SK-N-MC (cell line): ENCODE results near the gene INSC.
A peak's percentile ranks its signal among the peaks of the same experiment; 100 is the strongest.

ENCODE experiments used
- DNase-seq: peaks from one replicate; pipeline ENCODE4 v3.0.0-alpha.2; 2011; ENCODE audit warnings: low read depth, low spot score
- H3K27ac ChIP-seq: fragments of 200-600 bp; sonication (generic); 2 replicates; pipeline ENCODE4 v1.5.1; 2016; ENCODE audit warnings: mixed run types
- H3K36me3 ChIP-seq: fragments of 200-600 bp; sonication (generic); 2 replicates; pipeline ENCODE4 v1.6.1; 2017; ENCODE audit warnings: antibody characterized with exemption, low read length, mixed read lengths; ENCODE audit not compliant: insufficient read depth
- H3K4me3 ChIP-seq: fragments of 200-600 bp; sonication (generic); 2 replicates; pipeline ENCODE4 v1.5.1; 2016
- H3K9ac ChIP-seq: fragments of 200-600 bp; sonication (generic); 2 replicates; pipeline ENCODE4 v1.8.0; 2017; ENCODE audit warnings: mixed run types, mixed read lengths; ENCODE audit not compliant: insufficient read length
- H3K9me3 ChIP-seq: fragments of 200-600 bp; sonication (generic); 2 replicates; pipeline ENCODE4 v1.6.1; 2017; ENCODE audit warnings: low read depth, mild to moderate bottlenecking, antibody characterized with exemption, low read length, moderate library complexity, mixed read lengths
- EZH2 ChIP-seq: fragments of 200-600 bp; sonication (generic); IDR thresholded peaks from one replicate; pipeline ENCODE4 v1.6.1; 2017; ENCODE audit warnings: antibody characterized with exemption
- FOXP2 ChIP-seq: optimal IDR thresholded peaks from 2 replicates; pipeline ENCODE3; 2011; ENCODE audit warnings: mild to moderate bottlenecking, moderate library complexity; ENCODE audit not compliant: insufficient read depth; ENCODE audit errors: extremely low read length, control extremely low read depth
- POLR2AphosphoS5 ChIP-seq: IDR thresholded peaks from 2 replicates; pipeline ENCODE4 v1.6.1; 2012; ENCODE audit warnings: mild to moderate bottlenecking, low read depth, low read length, borderline replicate concordance

Gene INSC

DNA sequence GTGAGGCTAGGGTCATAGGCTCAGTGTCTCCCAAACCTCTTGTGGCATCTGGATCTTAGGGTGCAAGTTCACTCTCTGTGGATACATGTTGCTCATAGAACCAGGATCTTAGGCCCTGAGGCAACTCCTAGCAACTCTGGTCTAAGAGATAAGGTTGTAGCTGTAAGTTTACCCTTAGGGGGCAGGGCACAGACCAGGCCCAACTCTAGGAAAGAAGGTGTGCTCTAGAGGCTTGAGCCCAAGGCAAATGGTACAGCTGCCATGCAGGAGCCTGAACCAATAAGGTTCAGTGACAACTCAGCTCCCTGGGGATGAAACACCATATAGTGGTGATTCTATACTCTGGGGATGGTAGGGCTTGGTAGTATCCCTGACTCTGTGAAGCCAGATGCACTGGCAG, 23.5 kb upstream of the INSC start:
- no peaks in the 10 kb centered on the region for H3K9me3 ChIP-seq
- H3K36me3 ChIP-seq = no peaks in the 10 kb centered on the region
- no peak overlapping the region for H3K27ac ChIP-seq
- no peak for TF ChIP-seq FOXP2
- no peak for TF ChIP-seq POLR2AphosphoS5
- TF ChIP-seq EZH2 = no peak
- H3K9ac ChIP-seq = no peak overlapping the region
- DNase-seq = no peak
- no peak overlapping the region for H3K4me3 ChIP-seq

DNA sequence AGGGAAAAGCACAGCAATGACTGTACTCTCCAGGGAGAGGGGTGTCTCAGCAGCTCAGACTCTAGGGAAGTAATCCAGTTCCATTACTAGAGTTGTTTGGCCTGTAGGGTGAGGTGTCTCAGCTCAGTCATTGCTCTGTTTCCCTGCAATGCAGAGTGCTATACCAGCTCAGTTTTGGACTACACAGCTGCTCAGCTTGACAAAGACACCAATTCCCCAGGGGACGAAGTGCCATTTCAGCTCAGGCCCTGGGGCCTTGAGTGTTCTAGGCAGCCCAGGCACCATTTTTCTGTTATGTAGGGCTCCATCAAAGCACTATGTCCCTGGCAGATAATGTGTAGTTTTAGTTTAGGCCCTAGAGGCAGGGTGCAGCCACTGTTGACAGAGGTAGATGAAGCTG, 23.1 kb upstream of the INSC start:
- no peak overlapping the region for H3K27ac ChIP-seq
- no peak overlapping the region for H3K4me3 ChIP-seq
- no peaks in the 10 kb centered on the region for H3K9me3 ChIP-seq
- H3K36me3 ChIP-seq = no peaks in the 10 kb centered on the region
- H3K9ac ChIP-seq = no peak overlapping the region
- DNase-seq = no peak
- no peak for TF ChIP-seq EZH2
- TF ChIP-seq FOXP2 = no peak
- TF ChIP-seq POLR2AphosphoS5 = no peak

DNA sequence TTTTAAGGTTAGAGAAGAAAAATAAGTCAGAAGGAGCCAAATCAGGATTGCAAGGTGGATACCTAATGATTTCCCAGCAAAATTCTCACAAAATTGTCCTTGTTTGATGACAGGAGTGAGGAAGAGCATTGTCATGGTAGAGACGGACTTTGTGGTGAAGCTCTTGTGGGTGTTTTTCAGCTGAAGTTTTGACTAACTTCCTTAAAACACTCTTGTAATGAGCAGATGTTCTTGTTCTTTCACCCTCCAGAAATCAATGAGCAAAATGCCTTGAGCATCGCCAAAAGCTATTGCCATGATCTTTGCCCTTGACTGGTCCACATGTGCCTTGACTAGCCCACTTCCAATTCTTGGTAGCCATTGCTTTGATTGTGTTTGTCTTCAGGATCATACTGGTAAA, 21.3 kb upstream of the INSC start:
- DNase-seq = no peak
- Histone ChIP-seq H3K9ac (no peak overlapping the region), H3K36me3 (no peaks in the 10 kb centered on the region), H3K27ac (no peak overlapping the region), H3K4me3 (no peak overlapping the region), H3K9me3 (no peaks in the 10 kb centered on the region)
- TF ChIP-seq POLR2AphosphoS5 = no peak
- no peak for TF ChIP-seq EZH2
- TF ChIP-seq FOXP2 = no peak

DNA sequence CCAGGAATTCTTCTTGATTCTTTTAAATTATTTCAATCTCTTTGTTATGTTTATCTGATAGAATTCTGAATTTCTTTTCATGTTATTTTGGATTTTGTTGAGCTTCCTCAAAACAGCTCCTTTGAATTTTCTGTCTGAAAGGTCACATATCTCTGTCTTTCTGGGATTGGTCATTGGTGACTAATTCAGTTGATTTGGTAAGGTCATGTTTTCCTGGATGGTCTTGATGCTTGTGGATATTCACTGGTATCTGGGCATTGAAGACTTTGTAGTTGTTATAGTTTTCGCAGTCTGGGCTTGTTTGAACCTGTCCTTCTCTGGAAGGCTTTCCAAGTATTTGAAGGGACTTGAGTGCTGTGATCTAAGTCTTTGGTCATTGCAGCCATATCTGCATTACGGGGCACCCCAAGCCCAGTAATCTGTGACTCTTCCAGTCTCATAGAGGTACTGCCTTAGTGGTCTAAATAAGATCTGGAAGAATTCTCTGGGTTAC, 18.9 kb upstream of the INSC start:
- no peak overlapping the region for H3K4me3 ChIP-seq
- H3K9ac ChIP-seq = no peak overlapping the region
- H3K9me3 ChIP-seq = no peaks in the 10 kb centered on the region
- no peak overlapping the region for H3K27ac ChIP-seq
- H3K36me3 ChIP-seq = no peaks in the 10 kb centered on the region
- TF ChIP-seq POLR2AphosphoS5 (no peak), EZH2 (no peak), FOXP2 (no peak)
- DNase-seq = no peak

DNA sequence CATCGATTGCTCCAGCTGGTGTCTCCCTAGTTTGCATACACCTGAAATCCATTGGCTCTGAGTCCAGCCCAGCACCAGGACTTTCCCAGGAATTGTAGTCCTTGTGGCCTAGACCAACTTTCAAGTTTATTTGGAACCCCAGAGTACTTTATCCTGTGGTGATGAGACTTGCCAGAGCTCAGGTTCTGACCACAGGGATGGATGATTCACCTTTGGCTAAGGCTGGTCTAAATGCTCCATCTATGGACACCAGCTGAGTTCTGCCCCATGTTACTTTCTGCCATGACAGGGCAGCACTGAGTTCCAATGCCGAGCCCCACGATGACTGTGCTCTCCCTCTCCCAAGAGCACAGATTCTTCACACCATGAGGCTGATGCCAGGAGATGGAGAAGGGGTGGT, 17.3 kb upstream of the INSC start:
- no peak overlapping the region for H3K27ac ChIP-seq
- H3K4me3 ChIP-seq = no peak overlapping the region
- TF ChIP-seq EZH2 = no peak
- TF ChIP-seq POLR2AphosphoS5 = no peak
- DNase-seq = no peak
- H3K36me3 ChIP-seq = no peaks in the 10 kb centered on the region
- no peaks in the 10 kb centered on the region for H3K9me3 ChIP-seq
- no peak overlapping the region for H3K9ac ChIP-seq

DNA sequence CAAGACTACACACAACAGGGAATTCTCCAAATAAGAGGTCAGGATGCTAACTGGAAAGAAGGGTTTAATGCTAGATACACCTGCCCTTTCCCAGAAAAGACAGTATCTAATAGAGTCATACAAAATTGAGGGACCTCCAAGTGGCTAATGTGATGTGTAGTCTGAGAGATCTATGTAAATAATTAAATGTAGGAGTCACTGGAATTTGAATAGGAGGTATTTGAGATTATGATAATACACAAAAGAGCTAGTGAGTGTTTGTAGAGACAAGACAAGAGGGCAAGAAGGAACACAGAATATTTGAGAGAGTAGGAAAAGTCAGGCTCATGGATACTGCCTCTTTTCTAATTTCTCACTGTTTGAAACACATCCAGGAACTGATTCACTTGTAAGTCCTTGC, 15.5 kb upstream of the INSC start:
- H3K27ac ChIP-seq = no peak overlapping the region
- H3K4me3 ChIP-seq = no peak overlapping the region
- no peaks in the 10 kb centered on the region for H3K9me3 ChIP-seq
- DNase-seq = no peak
- TF ChIP-seq FOXP2 = no peak
- no peak for TF ChIP-seq EZH2
- no peak for TF ChIP-seq POLR2AphosphoS5
- H3K36me3 ChIP-seq = no peaks in the 10 kb centered on the region
- no peak overlapping the region for H3K9ac ChIP-seq

DNA sequence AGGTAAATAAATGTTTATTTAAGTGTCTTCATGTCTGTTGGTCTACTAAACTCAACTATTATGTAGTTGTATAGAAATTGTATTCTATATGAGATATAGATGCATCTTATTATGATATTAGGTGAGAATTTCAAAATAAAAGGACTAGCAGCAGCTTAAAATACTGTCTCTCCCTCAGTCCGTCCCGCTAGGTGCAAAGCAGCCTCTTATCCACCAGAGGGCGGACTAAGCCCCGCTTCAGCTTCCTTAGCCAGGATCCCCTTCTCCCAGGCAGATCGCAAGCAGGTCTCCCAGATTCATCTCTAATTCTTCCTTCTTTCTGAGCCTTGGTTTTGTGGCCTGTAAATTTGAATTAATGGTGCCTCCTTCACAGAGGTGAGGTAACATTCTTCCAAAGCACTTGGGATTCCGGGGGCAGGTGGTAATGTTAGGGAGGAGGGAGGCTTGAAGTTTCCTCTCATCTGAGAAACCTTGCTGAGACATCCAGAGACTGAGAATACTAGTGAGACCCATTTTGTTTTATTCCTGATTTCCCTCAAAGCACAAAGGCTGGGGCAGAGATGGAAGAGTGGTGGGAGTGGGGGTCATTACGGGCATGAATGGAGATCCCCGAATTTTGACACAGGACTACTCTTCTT, 13.5 kb upstream of the INSC start:
- no peak overlapping the region for H3K4me3 ChIP-seq
- H3K27ac ChIP-seq = no peak overlapping the region
- peak; percentile 37 for DNase-seq
- TF ChIP-seq FOXP2 = no peak
- no peak for TF ChIP-seq EZH2
- TF ChIP-seq POLR2AphosphoS5 = no peak
- H3K36me3 ChIP-seq = no peaks in the 10 kb centered on the region
- H3K9ac ChIP-seq = no peak overlapping the region
- H3K9me3 ChIP-seq = no peaks in the 10 kb centered on the region

DNA sequence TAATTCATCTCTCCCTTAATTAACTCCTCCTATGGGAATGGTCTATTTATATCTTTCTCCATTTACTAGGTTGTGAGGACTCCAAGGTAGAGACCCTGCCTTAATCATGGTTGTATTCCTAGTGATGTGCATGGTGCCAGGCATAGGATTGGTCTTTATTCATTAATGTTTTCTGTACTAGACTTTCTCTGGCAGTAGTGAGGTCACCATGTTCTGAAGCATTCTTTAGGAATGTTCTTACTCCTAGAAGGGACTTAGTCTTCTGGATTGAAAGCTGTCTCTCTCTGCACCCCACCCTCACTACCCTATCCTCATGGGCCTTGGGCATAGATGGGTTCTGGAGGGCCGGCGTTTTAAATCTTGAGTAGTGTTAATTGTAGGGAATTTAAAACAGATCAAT, 10.6 kb upstream of the INSC start:
- H3K36me3 ChIP-seq = no peaks in the 10 kb centered on the region
- H3K27ac ChIP-seq = no peak overlapping the region
- no peak for DNase-seq
- H3K9me3 ChIP-seq = no peaks in the 10 kb centered on the region
- H3K9ac ChIP-seq = no peak overlapping the region
- no peak overlapping the region for H3K4me3 ChIP-seq
- TF ChIP-seq POLR2AphosphoS5 = no peak
- TF ChIP-seq FOXP2 = no peak
- TF ChIP-seq EZH2 = no peak
